GM12878 (cell line): ENCODE data around the gene NAP1L4. TPM values are rescaled to one million over a fixed set of nuclear protein-coding genes. Genes with fewer than 3 reads are reported as not detected.

Experiments used
- CUX1 ChIP-seq: IDR thresholded peaks from 2 replicates; pipeline ENCODE4 v1.6.1; 2012; ENCODE audit warnings: improper control_type of control experiment, low read depth, low read length; ENCODE audit not compliant: insufficient replicate concordance
- E2F4 ChIP-seq: IDR thresholded peaks from 2 replicates; pipeline ENCODE4 v1.6.1; 2012; ENCODE audit warnings: low read depth, low read length, improper control_type of control experiment
- ESRRA ChIP-seq: IDR thresholded peaks from 2 replicates; pipeline ENCODE4 v1.6.1; 2012; ENCODE audit warnings: mild to moderate bottlenecking, low read length, improper control_type of control experiment
- IRF4 ChIP-seq: IDR thresholded peaks from 2 replicates; pipeline ENCODE4 v1.6.1; 2011; ENCODE audit warnings: low read depth, low read length
- JUNB ChIP-seq: IDR thresholded peaks from 2 replicates; pipeline ENCODE4 v1.6.1; 2016; ENCODE audit warnings: antibody characterized with exemption, mild to moderate bottlenecking
- LARP7 ChIP-seq: fragments of 450-650 bp; IDR thresholded peaks from 2 replicates; pipeline ENCODE4 v1.6.1; 2017; ENCODE audit warnings: mild to moderate bottlenecking
- MXI1 ChIP-seq: fragments of 150-350 bp; IDR thresholded peaks from 2 replicates; pipeline ENCODE4 v1.6.1; 2011; ENCODE audit warnings: low read depth, mild to moderate bottlenecking, inconsistent platforms, low read length, improper control_type of control experiment
- NFXL1 ChIP-seq: fragments of 450-650 bp; IDR thresholded peaks from 2 replicates; pipeline ENCODE4 v1.6.1; 2017; ENCODE audit warnings: antibody characterized with exemption, mild to moderate bottlenecking, borderline replicate concordance
- NR2F1 ChIP-seq: fragments of 450-650 bp; conservative IDR thresholded peaks from 2 replicates; pipeline ENCODE4 v1.6.1; 2017; ENCODE audit warnings: mild to moderate bottlenecking
- POLR2AphosphoS5 ChIP-seq: IDR thresholded peaks from 2 replicates; pipeline ENCODE4 v1.6.1; 2011; ENCODE audit warnings: mild to moderate bottlenecking, low read length, inconsistent platforms
- REST ChIP-seq: IDR thresholded peaks from 2 replicates; pipeline ENCODE4 v1.6.1; 2012; ENCODE audit warnings: mild to moderate bottlenecking, low read depth, low read length
- SREBF1 ChIP-seq: IDR thresholded peaks from 2 replicates; pipeline ENCODE4 v1.6.1; 2012; ENCODE audit warnings: mild to moderate bottlenecking, low read length
- USF2 ChIP-seq: IDR thresholded peaks from 2 replicates; pipeline ENCODE4 v1.6.1; 2011; ENCODE audit warnings: low read depth, low read length, improper control_type of control experiment, borderline replicate concordance
- YBX1 ChIP-seq: fragments of 450-650 bp; IDR thresholded peaks from 2 replicates; pipeline ENCODE4 v1.6.1; 2016; ENCODE audit warnings: antibody characterized with exemption
- YY1 ChIP-seq: IDR thresholded peaks from 2 replicates; pipeline ENCODE4 v1.6.1; 2011; ENCODE audit warnings: low read depth, mild to moderate bottlenecking, low read length
- ZNF207 ChIP-seq: fragments of 450-650 bp; IDR thresholded peaks from 2 replicates; pipeline ENCODE4 v1.6.1; 2014; ENCODE audit warnings: antibody characterized with exemption, mild to moderate bottlenecking, borderline replicate concordance
- polyA plus RNA-seq, 11 experiments: library from polyadenylated mRNA; depleted of rRNA in 4 of 11; unstranded in 6 of 11; stranded (reverse) in 5 of 11; fragments of >200 nt; fragmentation: Nextera tagmentation in 4 of 11; fragmentation: Illumina TruSeq in 1 of 11; extraction: Ambion mirVana in 4 of 11; extraction: Trizol in 1 of 11; gene quantifications; 1 replicate in 1 of 11; 2 replicates in 10 of 11; pipeline versions ENCODE4 v1.2.1 to v1.2.3, GENCODE V29; 2011 to 2016; ENCODE audit warnings: inconsistent platforms in 2 of 11, missing spikeins in 2 of 11, low read depth in 1 of 11
- total RNA-seq, 4 experiments: library from RNA; depleted of rRNA in 3 of 4; stranded (reverse); fragments of >200 nt in 3 of 4; fragmentation: Illumina TruSeq in 1 of 4; extraction: Trizol in 1 of 4; gene quantifications; 2 replicates each; pipeline versions ENCODE4 v1.2.1 to v1.2.3, GENCODE V29; 2013 to 2021

NAP1L4 gene
- total and polyA plus RNA-seq, 10 of the 15 experiments (the other 5 are each of a cell fraction or from before 2014, with no cell fraction given): 24.8 to 198 (median 114) TPM

- TF ChIP-seq CUX1 (no peak), NR2F1 (no peak), NFXL1 (no peak), MXI1 (no peak), ZNF207 (no peak), USF2 (no peak), YY1 (no peak), POLR2AphosphoS5 (no peak), REST (no peak), LARP7 (no peak), IRF4 (no peak), E2F4 (no peak), JUNB (no peak), SREBF1 (no peak), ESRRA (no peak), YBX1 (no peak)
- TF ChIP-seq, all 136 proteins: peak for 0
Measured at GRCh38 chr11:2931420-2931746, 60.7 kb downstream of the NAP1L4 start (continued).
